Glutamatergic neuron (in vitro differentiated cells): ENCODE measurements around the gene ARL15. TPM values are rescaled to one million over a fixed set of nuclear protein-coding genes. Genes with fewer than 3 reads are reported as not detected.

Source experiments
- DNase-seq: peaks from one replicate; pipeline ENCODE4 v3.0.0; 2022
- H3K27ac Mint-ChIP-seq: one replicate; pipeline ENCODE4 v1.8.0; 2020; ENCODE audit warnings: mild to moderate bottlenecking, mixed read lengths, inconsistent platforms; ENCODE audit not compliant: unreplicated experiment
- H3K27me3 Mint-ChIP-seq: one replicate; pipeline ENCODE4 v1.8.0; 2020; ENCODE audit warnings: mild to moderate bottlenecking, moderate library complexity, mixed read lengths, inconsistent platforms; ENCODE audit not compliant: unreplicated experiment
- H3K36me3 Mint-ChIP-seq: one replicate; pipeline ENCODE4 v1.8.0; 2020; ENCODE audit warnings: mild to moderate bottlenecking, mixed read lengths, inconsistent platforms; ENCODE audit not compliant: unreplicated experiment
- H3K4me1 Mint-ChIP-seq: one replicate; pipeline ENCODE4 v1.8.0; 2020; ENCODE audit warnings: mild to moderate bottlenecking, low read depth, mixed read lengths, inconsistent platforms; ENCODE audit not compliant: unreplicated experiment
- H3K4me3 Mint-ChIP-seq: one replicate; pipeline ENCODE4 v1.8.0; 2020; ENCODE audit warnings: mild to moderate bottlenecking, mixed read lengths, inconsistent platforms; ENCODE audit not compliant: unreplicated experiment
- H3K9me3 Mint-ChIP-seq: one replicate; pipeline ENCODE4 v1.8.0; 2020; ENCODE audit warnings: mild to moderate bottlenecking, moderate library complexity, mixed read lengths, inconsistent platforms; ENCODE audit not compliant: unreplicated experiment
- CTCF ChIP-seq: fragments of 200-600 bp; sonication (generic); IDR thresholded peaks from one replicate; pipeline ENCODE4 v1.5.0; 2021; ENCODE audit not compliant: partially characterized antibody, unreplicated experiment
- total RNA-seq: library from RNA; stranded (reverse); fragmentation: NEBNext Ultra II Directional; extraction: Animal tissue kit (Norgen Biotek cat#: 25700); gene quantifications from one replicate; pipeline ENCODE4 v1.2.1, GENCODE V29; 2021; ENCODE audit not compliant: unreplicated experiment

Gene ARL15
- total RNA-seq, 1 donor from 2014 or later: 37.4 TPM

GRCh38 chr5:54270326-54270725 lies 40.0 kb downstream of the ARL15 start:
- no peak for TF ChIP-seq CTCF
- no peak overlapping the region for H3K4me3 Mint-ChIP-seq
- H3K27me3 Mint-ChIP-seq: no peaks in the 10 kb centered on the region
- peaks cover 3% of the 10 kb centered on the region for H3K4me1 Mint-ChIP-seq
- DNase-seq: no peak
- no peak overlapping the region for H3K27ac Mint-ChIP-seq
- no peaks in the 10 kb centered on the region for H3K36me3 Mint-ChIP-seq
- H3K9me3 Mint-ChIP-seq: peaks cover 4% of the 10 kb centered on the region

DNA sequence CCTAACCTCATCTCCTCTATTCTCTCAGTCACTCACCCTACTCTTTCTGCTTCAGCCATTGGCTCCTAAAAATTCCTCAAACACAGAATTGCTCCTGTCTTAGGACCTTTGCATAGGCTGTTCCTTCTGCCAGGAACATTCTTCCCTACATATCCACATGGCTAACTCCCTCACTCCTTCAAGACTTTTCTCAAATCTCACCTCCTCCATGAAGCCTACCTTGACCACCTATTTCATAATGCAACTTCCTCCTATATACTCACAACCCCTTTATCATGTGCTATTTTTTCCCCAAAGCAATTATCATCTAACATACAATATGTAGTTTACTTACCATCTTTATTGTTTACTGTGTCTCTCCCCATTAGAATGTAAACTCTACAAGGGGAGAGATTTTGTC lies 45.8 kb downstream of the ARL15 start:
- H3K4me3 Mint-ChIP-seq: no peak overlapping the region
- no peak for DNase-seq
- H3K36me3 Mint-ChIP-seq: no peaks in the 10 kb centered on the region
- H3K4me1 Mint-ChIP-seq: peaks cover 3% of the 10 kb centered on the region
- H3K9me3 Mint-ChIP-seq: no peaks in the 10 kb centered on the region
- TF ChIP-seq CTCF: no peak
- no peak overlapping the region for H3K27ac Mint-ChIP-seq
- peaks cover 3% of the 10 kb centered on the region for H3K27me3 Mint-ChIP-seq

DNA sequence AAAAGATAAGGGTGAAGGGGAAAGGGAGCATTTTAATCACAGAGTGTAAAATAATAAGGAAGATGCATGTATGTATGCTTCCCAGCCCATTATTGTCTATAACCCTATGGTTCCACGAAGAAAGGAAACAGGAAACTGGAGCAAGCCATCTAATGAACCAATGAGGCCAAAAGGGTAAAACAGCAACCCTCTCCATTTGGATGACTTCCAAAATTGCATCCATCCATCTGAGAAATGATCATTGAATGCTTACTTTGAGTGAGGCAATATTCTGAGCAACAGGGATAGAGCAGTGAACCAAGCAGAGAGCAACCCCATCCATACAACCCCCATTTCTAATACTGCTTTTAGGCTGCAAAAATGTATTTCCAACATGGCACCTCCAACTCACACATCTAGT lies 46.9 kb downstream of the ARL15 start:
- H3K27ac Mint-ChIP-seq: no peak overlapping the region
- peaks cover 3% of the 10 kb centered on the region for H3K4me1 Mint-ChIP-seq
- no peak overlapping the region for H3K4me3 Mint-ChIP-seq
- no peaks in the 10 kb centered on the region for H3K9me3 Mint-ChIP-seq
- no peak for DNase-seq
- TF ChIP-seq CTCF: no peak
- H3K27me3 Mint-ChIP-seq: peaks cover 3% of the 10 kb centered on the region
- H3K36me3 Mint-ChIP-seq: no peaks in the 10 kb centered on the region

DNA sequence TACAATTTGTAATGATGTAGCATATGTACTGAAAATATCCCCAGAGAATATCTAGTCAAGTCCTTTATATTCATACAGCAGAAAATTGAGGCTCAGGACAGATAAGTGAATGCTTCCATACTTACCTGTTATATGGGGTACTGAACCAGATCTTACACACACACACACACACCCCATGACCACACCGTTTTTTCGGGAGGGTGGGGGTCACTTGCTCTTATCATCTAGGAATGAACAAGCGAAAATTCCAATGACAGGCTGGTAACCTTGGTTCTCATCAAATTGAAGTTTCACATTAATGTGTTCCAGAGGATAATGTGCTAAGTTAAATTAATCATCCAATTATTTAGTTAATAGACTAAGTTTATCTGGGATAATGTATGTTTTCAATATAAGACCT lies 48.8 kb downstream of the ARL15 start:
- no peak for TF ChIP-seq CTCF
- Mint-ChIP-seq H3K27ac (no peak overlapping the region), H3K36me3 (no peaks in the 10 kb centered on the region), H3K4me3 (no peak overlapping the region), H3K9me3 (peaks cover 1% of the 10 kb centered on the region), H3K27me3 (peaks cover 3% of the 10 kb centered on the region), H3K4me1 (peaks cover 3% of the 10 kb centered on the region)
- no peak for DNase-seq

DNA sequence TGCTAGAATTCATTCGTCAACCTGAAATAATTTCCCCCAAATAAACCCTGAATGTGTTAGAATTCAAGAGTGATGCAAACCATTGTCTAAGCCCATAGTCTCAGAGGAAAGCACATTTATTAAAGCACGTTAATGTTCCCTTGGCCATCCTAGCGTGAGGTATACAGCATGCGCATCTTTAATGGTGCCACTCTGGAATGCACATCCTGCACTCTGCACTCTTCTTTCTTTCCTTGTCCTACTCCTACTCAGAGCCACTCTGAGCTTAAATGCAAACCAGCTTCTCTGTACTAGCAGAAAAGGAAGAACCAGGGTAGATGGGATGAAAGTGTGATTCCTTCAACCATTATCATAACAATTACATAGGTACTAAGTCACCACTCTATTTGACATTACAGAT lies 50.4 kb downstream of the ARL15 start:
- no peaks in the 10 kb centered on the region for H3K36me3 Mint-ChIP-seq

More for the DNA sequence above, 50.4 kb downstream of the ARL15 start:
- no peak for DNase-seq
- H3K4me1 Mint-ChIP-seq: peaks cover 4% of the 10 kb centered on the region
- no peak for TF ChIP-seq CTCF
- H3K4me3 Mint-ChIP-seq: no peak overlapping the region
- H3K27ac Mint-ChIP-seq: no peak overlapping the region
- H3K27me3 Mint-ChIP-seq: peaks cover 3% of the 10 kb centered on the region
- H3K9me3 Mint-ChIP-seq: peaks cover 1% of the 10 kb centered on the region
